Fibroblast of skin of left quadriceps (primary cell): ENCODE measurements around the gene PCED1B.

ENCODE experiments used
- DNase-seq, 2 experiments: peaks; one replicate each; pipeline ENCODE4 v3.0.0-alpha.2; 2013; ENCODE audit warnings: low read depth in 2 of 2

The PCED1B gene

DNA sequence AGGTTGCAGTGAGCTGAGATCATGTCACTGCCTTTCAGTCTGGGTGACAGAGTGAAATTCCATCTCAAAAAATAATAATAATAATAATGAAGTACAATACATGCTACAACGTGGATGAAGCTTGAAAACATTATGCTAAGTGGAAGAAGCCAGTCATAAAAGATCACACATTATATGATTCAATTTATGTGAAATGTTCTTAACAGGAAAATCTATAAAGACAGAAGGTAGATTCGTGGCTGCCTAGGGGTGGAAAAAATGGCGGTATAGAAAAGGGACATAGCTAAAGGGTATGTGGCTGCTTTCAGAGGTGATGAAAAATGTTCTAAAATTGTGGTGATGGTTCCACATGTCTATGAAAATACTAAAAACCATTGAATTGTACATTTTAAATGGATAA lies 41.3 kb downstream of the PCED1B start:
- DNase-seq, result no peak

DNA sequence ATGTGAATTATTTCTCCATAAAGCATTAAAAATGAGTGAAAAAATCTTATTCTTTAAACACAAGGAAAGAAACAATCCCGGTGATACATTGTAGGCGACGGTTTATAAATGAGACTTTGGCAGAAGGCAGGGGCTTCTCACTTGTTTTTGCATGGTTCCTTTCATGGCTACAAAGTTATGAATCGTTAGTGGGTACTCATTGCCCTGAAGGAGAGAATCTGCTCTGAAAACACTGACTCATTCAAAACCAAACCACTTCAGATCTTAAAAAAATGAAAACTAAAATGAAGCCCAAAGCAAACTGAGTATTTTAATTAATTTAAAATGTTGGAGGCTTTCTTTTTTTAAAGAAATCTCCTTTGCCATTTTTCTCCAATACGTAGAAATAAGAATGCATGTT lies 41.7 kb downstream of the PCED1B start:
- no peak for DNase-seq

DNA sequence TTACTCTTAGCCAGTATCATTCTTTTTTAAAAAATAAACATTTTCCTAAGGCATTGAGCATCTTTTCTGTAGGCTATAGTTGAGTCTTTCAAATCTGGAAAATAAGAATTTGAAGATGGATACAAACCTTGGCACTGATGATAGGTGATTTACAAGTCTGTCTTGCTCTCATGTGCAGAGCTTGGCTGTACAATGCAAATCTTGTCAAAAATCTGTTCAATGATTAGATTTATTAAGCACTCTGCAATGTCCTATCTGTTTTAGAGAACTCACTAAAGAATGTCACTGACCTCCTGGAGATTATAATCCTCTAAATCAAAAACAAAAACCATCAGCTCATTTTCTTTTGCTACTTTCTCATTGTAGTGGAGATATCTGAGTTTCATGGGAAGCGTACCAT lies 43.2 kb downstream of the PCED1B start:
- DNase-seq, result no peak

DNA sequence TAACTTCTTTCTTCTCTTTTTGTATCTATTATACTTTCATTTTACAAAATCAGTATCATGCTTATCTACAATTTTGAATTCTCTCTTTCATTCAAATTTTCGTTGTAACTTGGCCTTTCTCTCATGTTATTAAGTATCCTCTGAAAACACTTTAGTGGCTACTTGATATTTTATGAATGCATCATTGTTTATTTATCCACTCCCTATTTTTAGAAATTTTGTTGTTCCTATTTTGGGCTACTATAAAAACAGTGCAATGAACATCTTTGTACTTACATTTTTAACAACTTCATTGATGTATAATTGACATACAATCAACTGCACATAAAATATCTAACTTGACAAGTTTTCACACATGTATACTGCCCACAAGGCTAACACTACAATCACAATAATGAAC lies 44.3 kb downstream of the PCED1B start:
- no peak for DNase-seq

DNA sequence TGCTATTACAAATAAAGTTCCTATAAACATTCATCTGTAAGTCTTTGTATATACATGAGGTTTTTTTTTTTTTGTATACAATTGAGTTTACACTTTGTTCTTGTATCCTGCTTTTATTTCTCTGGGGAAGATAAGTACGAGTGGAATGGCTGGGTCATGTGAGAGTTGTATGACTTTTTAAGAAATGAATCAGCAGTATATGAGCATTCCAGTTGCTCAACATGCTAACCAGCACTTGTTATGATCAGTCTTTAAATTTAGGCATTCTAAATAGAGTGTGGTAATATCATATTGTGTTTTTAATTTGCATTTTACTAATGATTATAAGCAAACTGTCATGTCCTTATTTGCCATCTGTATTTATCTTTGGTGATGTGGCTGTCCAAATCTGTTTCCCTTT lies 45.0 kb downstream of the PCED1B start:
- DNase-seq, result no peak

DNA sequence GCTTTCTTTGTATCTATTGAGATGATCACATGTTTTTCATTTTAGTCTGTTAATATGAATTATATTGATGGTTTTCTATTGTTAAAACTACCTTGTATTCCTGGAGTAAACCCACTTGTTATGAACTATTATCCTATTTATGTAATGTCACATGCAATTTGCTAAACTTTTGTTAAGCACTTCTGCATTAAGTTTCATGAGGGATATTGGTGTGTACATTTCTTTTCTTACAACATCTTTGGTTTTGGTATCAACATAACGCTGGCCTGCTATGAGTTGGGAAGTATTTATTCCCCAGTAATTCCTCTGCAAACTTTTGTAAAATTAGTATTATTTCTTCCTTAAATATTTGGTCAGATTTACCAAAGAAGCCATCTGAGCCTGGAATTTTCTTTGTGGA lies 46.8 kb downstream of the PCED1B start:
- no peak for DNase-seq

DNA sequence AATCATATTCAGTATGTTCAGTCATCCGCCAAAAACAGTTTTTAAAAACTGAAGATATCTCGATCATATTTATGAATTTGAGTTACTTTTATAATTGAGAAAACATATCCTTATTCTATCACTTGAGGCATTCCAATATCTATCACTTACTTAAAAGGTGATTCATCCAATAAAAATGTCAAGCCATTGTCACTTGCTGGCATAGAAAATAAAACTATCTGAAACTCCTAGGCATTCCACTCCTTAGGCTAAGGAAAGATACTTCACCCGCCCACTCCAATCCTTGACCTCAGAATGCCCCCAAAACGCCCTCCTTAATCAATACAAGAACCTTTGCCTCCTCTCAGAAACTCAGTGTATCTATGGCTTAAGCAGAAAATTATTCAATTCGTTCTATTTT lies 51.6 kb downstream of the PCED1B start:
- DNase-seq, result no peak

DNA sequence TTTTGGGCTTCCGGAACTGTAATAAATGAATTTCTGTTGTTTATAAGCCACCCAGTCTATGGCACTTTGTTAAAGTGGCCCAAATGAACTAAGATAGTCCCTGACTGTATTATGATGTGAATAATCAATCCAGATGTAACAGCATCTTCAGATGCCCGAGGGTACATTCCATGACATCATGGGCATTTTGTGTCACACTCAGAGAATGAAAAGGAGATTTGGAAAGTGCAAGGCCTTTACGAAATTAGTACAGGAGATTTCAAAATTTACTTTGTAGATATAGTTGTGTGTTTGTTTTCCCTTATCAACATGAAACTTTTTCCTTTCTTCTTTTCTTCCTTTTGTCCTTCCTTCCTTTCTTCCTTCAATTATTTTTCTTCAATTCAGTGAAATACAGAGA lies 54.6 kb downstream of the PCED1B start:
- no peak for DNase-seq

DNA sequence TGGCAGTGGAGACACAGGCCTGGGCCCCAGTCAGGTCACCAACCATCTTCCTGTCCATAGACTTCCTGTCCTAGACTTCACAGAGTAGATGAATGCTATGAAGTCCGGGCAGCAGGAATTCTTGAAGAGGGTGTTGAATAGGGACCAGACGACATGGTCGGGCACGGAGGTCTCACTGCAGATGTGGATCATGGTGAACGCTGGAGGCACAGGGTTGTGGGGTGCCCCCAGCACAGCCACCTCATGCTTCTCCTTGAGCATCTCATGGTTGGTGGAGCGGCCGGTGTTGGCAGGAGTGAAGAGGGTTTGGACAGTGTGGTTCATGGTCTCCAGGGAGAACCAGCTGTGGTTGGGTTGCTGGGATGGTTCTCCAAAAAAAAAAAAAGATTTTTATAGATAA lies 56.2 kb downstream of the PCED1B start:
- no peak for DNase-seq

DNA sequence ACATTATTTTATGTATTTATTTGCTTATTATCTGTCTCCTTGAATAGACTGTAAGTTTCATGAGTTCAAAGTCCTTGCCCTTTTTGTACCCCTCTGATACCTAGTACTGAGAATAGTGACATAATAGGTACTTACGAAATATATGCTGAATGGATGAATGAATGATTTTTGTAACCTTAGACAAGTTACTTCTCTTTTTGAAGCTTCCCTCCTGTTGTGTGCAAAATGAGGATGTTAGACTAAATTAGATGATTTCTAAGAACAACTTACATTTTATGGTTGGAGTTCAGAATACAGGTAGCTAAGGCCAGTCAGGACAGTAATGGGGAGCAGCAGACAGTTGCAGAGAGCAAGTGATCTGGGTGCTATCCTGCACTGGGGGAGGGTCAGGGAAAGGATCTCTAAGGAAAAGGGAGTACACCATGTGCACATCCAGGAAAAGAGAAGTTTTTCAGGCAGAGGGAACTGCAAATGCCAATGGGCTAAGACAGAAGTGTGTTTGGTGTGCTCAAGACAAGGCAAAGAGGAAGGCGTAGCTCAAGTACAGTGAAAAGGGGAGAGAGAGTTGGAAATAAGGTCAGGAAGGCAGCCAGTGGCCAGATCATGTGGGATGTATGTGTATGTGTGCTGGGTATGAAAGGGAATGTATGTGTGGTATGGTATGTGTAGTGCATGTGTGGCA lies 59.7 kb downstream of the PCED1B start:
- no peak for DNase-seq

DNA sequence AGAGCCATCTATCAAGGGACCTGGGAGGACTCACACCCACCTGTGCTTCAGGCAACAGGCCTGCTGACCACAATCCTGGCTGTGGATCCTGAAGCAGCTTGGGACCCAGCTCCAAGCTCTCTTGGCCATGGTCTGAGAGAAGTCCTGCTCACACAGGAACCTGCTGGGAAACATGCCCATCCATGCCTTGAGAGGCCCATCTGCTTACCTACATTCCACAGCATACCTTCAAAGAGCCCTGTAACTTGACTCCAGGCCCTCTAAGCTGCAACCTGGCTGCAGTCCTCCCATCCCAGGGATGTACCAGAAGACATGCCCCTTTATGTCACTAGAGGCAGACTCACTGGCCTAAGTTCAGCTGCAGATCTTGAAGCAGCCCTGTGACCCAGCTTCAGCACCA lies 62.0 kb downstream of the PCED1B start:
- DNase-seq, result no peak

DNA sequence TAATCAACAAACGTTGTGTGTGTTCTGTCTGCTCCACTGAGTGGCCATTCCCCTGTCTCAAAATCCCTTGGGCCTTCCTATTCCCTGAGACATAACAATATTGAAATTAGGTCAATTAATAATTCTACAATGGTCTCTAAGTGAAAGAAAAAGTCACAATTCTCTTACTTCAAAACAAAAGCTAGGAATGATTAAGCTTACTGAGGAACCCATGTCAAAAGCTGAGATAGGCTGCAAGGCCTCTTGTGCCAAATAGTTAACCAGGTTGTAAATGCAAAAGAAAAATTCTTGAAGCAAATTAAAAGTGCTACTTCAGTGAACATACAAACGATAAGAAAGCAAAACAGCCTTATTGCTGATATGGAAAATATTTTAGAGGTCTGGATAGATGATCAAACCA lies 65.3 kb downstream of the PCED1B start:
- no peak for DNase-seq

DNA sequence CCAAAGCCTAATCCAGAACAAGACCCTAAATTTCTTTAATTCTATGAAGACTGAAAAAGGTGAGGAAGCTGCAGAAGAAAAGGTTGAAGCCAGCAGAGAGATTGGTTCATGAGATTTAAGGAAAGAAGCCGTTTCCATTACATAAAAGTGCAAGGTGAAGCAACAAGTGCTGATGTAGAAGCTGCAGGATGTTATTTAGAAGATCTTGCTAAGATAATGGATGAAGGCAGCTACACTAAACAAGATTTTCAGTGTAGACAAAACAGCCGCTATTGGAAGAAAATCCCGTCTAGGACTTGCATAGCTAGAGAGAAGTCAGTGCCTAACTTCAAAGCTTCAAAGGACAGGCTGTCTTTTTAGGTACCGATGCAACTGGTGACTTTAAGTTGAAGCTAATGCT lies 65.8 kb downstream of the PCED1B start:
- no peak for DNase-seq

DNA sequence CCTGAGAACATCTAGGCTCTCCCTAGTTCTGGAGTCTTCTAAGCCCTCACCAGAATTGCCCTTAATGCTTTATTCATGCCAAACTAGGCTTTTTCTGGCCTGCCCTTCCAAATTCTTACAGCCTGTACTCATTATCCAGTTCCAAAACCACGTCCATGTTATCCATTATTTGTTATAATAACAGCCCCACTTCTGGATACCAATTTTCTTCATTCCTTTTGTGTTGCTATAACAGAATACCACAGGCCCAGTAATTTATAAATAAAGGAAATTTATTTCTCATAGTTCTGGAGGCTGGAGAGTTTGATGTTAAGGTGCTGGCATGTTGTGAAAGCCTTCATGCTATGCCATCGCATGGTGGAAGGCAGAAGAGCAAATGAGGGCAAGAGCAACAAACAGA lies 68.3 kb downstream of the PCED1B start:
- peak; percentile 18 to 20 for DNase-seq

DNA sequence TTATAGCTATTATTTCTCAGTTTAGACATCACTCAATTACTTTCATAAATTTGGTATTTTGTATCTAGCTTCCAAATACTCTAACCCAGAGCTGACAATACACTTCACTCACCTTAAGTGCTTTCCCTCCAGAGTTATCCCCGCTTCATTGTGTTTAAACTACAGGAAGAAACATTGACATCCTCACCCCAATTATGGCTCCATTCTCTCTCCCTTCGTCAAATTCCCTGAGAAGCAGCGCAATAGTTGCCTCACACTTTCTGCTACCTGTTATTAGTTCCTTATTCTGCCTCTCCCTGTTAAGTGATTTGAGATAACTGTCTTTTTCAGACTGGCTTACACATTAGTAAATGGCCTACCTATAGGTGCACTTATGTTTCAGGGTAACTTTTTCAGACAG lies 69.7 kb downstream of the PCED1B start:
- no peak for DNase-seq

DNA sequence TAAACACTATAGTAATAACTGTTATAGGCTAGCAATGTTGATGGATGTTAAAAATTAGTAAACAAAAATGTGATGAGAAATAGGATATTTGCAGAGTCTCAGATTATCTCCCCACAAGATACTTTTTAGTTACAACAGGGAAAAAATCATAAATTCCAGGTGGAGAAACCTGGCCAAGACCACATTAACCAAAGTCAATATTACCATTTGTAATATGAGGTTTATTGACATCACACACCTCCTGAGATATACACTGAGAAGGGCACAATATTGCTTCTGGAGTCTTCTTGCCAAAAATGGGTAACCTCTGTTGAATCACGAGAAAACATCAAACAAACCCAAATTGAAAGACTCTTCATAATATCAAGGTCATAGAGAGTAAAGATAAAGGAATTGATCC lies 72.7 kb downstream of the PCED1B start:
- no peak for DNase-seq

DNA sequence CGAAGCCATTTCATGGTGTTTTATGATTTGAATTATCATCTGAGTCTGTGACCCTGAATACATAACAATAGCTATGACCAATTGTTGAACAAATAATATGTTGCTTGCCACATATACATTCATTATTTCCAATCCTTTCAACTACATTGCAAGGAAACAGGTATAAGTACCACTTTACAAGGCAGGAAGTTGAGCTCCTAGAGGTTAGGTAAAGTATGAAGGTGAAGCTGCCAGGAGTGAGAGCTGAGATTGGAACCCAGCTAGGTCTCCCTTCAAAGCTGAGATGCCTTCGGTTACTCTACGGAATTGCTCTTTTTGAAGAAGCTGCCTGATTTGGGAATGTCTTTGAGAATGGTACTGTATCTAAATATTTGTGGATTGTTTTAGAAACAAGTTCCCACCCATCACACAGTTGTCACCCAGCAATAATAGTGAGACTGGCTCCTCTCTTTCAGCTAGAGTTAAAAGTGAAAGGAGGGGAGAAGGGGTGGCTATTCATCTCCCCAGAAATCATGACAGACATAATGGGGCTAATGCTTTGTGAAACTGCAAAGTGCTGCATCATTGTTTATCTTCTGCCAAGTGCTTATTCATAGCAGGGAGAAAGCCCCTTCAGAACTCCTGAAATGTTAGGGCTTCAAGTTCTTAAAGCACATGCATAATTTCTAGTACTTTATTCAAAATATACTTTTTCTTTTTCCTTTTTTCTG lies 76.2 kb downstream of the PCED1B start:
- no peak for DNase-seq

DNA sequence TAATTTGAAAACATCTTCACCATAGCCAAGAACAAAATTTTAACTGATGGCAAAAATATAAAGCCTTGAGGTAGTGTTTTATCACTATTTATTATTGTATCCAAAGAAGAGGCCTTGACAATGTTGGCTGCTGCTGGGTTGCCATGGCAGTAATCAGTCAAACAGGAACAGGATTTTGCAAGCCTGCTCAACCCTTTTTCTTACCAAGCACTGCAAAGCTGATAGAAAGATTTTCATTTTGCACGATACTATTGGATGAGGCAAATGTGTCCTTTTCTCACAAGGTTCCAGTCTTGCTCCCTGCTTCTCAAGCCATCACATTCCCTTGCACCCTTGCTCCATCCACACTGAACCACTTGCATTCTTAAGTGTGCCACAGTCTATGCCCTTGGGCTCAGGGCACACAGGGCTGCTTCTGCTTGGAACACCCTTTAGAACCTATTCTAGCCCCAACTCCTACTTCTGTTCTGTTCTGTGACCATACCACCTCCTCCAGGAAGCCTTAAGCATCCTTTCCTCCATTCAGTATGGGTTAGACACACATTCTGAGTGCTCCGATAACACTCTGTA lies 76.8 kb downstream of the PCED1B start:
- DNase-seq, result no peak

DNA sequence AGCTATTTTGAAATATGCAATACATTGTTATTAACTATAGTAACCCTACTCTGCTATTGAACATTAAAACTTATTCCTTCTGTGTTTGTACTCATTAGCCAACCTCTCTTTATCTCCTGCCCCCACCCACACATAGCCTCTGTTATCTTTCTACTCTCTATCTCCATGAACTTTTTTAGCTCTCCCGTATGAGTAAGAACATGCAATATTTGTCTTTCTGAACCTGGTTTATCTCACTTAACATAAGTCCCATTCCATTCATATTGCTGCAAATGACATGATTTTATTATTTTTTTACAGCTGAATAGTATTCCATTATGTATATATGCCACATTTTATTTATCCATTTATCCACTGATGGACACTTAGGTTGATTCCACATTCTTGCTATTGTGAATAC lies 79.4 kb downstream of the PCED1B start:
- DNase-seq, result no peak

DNA sequence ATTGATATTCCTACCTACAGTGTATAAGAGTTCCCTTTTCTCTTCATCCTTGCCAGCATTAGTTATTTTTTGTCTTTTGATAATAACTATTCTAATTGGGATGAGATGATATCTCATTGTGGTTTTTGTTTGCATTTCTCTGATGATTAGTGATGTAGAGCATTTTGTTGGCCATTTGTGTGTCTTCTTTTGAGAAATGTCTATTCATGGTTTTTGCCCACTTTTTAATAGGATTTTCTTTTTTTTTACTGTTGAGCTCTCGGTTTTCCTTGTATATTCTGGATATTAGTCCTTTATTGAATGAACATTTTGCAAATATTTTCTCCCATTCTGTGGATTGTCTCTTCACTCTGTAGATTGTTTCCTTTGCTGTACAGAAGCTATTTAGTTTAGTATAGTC lies 79.9 kb downstream of the PCED1B start:
- no peak for DNase-seq

DNA sequence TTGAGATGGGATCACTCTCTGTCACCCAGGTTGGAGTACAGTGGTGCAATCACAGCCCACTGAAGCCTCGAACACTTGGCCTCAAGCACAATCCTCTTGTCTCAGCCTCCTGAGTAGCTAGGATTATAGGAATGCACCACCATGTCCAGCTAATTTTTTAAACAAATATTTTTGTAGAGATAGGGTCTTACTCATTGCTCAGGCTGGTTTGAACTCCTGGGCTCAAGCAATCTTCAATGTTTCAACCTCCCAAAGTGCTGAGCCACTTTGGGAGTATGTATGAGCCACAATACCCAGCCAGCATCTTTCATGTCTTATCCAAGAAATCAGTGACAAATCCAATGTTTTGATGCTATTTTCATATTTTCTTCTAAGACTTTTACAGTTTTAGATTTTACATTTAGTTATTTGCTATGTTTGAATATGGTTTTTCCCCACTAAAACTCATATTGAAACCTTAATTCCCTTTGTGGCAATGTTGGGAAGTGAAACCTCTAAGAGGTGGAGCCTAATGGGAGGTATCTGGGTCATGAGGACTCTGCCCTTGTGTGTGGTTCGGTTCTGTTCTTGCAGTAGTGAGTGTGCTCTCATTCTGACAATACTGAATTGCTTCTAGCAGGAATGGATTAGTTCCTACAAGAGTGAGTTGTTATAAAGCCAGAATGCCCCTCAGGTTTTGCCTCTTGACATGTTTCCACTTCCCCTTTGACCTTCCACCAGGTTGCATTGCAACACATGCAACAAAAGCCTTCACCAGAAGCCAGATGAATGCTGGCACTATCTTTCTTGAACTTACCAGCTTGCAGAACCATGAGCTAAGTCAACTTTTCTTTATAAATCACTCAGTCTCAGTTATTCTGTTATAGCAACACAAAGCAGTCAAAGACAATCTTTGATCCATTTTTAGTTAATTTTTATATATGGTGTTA lies 81.2 kb downstream of the PCED1B start:
- DNase-seq, result no peak

DNA sequence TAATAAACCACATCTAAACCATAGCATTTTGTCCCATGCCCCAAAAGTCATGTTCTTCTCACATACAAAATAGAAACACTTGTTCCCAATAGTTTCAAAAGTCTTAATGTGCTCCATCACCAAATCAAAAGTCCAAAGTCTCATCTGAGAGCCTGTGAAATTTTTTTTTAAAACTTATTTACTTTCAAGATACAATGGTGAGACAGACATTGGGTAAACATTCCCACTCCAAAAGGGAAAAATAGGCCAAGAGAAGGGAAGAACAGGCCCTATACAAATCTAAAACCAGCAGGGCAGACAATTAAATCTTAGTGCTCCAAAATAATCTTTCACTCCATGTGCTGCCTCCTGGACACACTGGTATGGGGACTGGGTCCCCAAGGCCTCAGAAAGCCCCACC lies 84.7 kb downstream of the PCED1B start:
- no peak for DNase-seq
